ENCODE data around the gene CENPB.

GRCh38 chr20:3759884-3760283, 26.7 kb downstream of the CENPB start:
- no peak for TF ChIP-seq CTCF (IDR thresholded peaks at IDR 0.05)
- TF ChIP-seq POLR2A (IDR thresholded peaks at IDR 0.05): no peak

Data from thyroid gland (tissue), 4 donors.